HepG2 (cell line): ENCODE results near the gene ADGRE2. TPM values are rescaled to one million over a fixed set of nuclear protein-coding genes. Genes with fewer than 3 reads are reported as not detected.

ENCODE experiments used
- BCL6 ChIP-seq: IDR thresholded peaks from 2 replicates; pipeline ENCODE4 v1.6.1; 2016; ENCODE audit warnings: missing genetic modification reagents, missing compliant biosample characterization
- BRCA1 ChIP-seq: sonication (generic); formaldehyde crosslinking; IDR thresholded peaks from 2 replicates; pipeline ENCODE4 v1.4.0; 2020; ENCODE audit warnings: missing genetic modification reagents
- CREM ChIP-seq, 2 experiments: sonication (generic) in 1 of 2; formaldehyde crosslinking in 1 of 2; IDR thresholded peaks; 2 replicates each; pipeline versions ENCODE4 v1.4.0 to v1.6.1; 2016 to 2020; ENCODE audit warnings: antibody characterized with exemption in 1 of 2, mild to moderate bottlenecking in 1 of 2, missing genetic modification reagents in 1 of 2
- FOXC1 ChIP-seq: sonication (generic); formaldehyde crosslinking; IDR thresholded peaks from 2 replicates; pipeline ENCODE4 v1.8.0; 2022; ENCODE audit warnings: mild to moderate bottlenecking, missing genetic modification reagents, borderline replicate concordance
- HNF4A ChIP-seq: sonication (generic); formaldehyde crosslinking; IDR thresholded peaks from 2 replicates; pipeline ENCODE4 v1.4.0; 2020; ENCODE audit warnings: missing genetic modification reagents
- MTF2 ChIP-seq: sonication (generic); formaldehyde crosslinking; IDR thresholded peaks from 2 replicates; pipeline ENCODE4 v1.5.0; 2020; ENCODE audit warnings: missing genetic modification reagents, borderline replicate concordance
- RFXANK ChIP-seq: IDR thresholded peaks from 2 replicates; pipeline ENCODE4 v1.6.1; 2016
- SKI ChIP-seq: fragments of 450-650 bp; IDR thresholded peaks from one replicate; pipeline ENCODE4 v1.6.1; 2018; ENCODE audit warnings: mild to moderate bottlenecking; ENCODE audit not compliant: partially characterized antibody
- TBL1XR1 ChIP-seq: fragments of 150-350 bp; IDR thresholded peaks from 2 replicates; pipeline ENCODE4 v1.6.1; 2014; ENCODE audit warnings: borderline replicate concordance, low read length; ENCODE audit not compliant: partially characterized antibody
- UBTF ChIP-seq: sonication (generic); formaldehyde crosslinking; IDR thresholded peaks from 2 replicates; pipeline ENCODE4 v1.4.0; 2020; ENCODE audit warnings: mild to moderate bottlenecking, missing genetic modification reagents
- YY1 ChIP-seq: IDR thresholded peaks from 2 replicates; pipeline ENCODE4 v1.6.1; 2011; ENCODE audit warnings: low read length, low read depth, moderate library complexity, mild to moderate bottlenecking; ENCODE audit not compliant: insufficient read depth, insufficient replicate concordance
- ZFX ChIP-seq: sonication (generic); formaldehyde crosslinking; IDR thresholded peaks from 2 replicates; pipeline ENCODE4 v1.4.0; 2020; ENCODE audit warnings: mild to moderate bottlenecking, low read depth, missing genetic modification reagents, moderate library complexity
- ZMYM4 ChIP-seq: sonication (generic); formaldehyde crosslinking; IDR thresholded peaks from 2 replicates; pipeline ENCODE4 v1.8.1; 2023; ENCODE audit warnings: mild to moderate bottlenecking, missing genetic modification reagents
- ZNF564 ChIP-seq: sonication (generic); formaldehyde crosslinking; IDR thresholded peaks from 2 replicates; pipeline ENCODE4 v1.8.1; 2023; ENCODE audit warnings: mild to moderate bottlenecking, missing genetic modification reagents
- ZNF570 ChIP-seq: sonication (generic); formaldehyde crosslinking; IDR thresholded peaks from 2 replicates; pipeline ENCODE4 v1.4.0; 2020; ENCODE audit warnings: mild to moderate bottlenecking, missing genetic modification reagents, borderline replicate concordance
- polyA plus RNA-seq, 8 experiments: library from polyadenylated mRNA; depleted of rRNA in 3 of 8; stranded (reverse) in 7 of 8; unstranded in 1 of 8; fragments of >200 nt; fragmentation: Illumina TruSeq in 4 of 8; extraction: Trizol in 4 of 8; gene quantifications; 2 replicates each; pipeline versions ENCODE4 v1.2.1 to v1.2.3, GENCODE V29; 2011 to 2016; ENCODE audit warnings: low read depth in 4 of 8, missing spikeins in 1 of 8, mixed read lengths in 1 of 8; ENCODE audit not compliant: insufficient read depth in 1 of 8
- total RNA-seq, 5 experiments: library from RNA; depleted of rRNA; stranded (reverse); fragments of >200 nt; fragmentation: Illumina TruSeq; extraction: Trizol; gene quantifications; 2 replicates each; pipeline ENCODE4 v1.2.3, GENCODE V29; 2016; ENCODE audit warnings: low read depth in 1 of 5
- TF ChIP-seq, protein P1 (sequence below): sonication (generic); formaldehyde crosslinking; IDR thresholded peaks from 2 replicates; pipeline ENCODE4 v1.4.0; 2020; ENCODE audit warnings: mild to moderate bottlenecking, missing genetic modification reagents, borderline replicate concordance
- TF ChIP-seq, protein P2 (sequence below): IDR thresholded peaks from 2 replicates; pipeline ENCODE4 v1.6.1; 2012; ENCODE audit warnings: inconsistent platforms
- TF ChIP-seq, protein P3 (sequence below): sonication (generic); formaldehyde crosslinking; IDR thresholded peaks from 2 replicates; pipeline ENCODE4 v1.4.0; 2020; ENCODE audit warnings: missing genetic modification reagents, borderline replicate concordance

ADGRE2 gene
- total and polyA plus RNA-seq, 2 of the 13 experiments (the other 11 are each of a cell fraction or from before 2014, with no cell fraction given) = 0.04 TPM; not detected in 1

- TF ChIP-seq ZMYM4 (CRISPR knock-in tag) (peak; percentile 68), UBTF (CRISPR knock-in tag) (peak; percentile 37; the same call in 1 of the 2 replicates), SKI (peak; percentile 51), FOXC1 (CRISPR knock-in tag) (0 out of 2 replicates have a peak, but pooled peaks have one; percentile 34), CREM (IDR thresholded peaks at IDR 0.05) (peak; percentile 44; the same call in 1 of the 2 replicates), CREM (CRISPR knock-in tag; IDR thresholded peaks at IDR 0.05) (no peak), BCL6 (CRISPR knock-in tag) (no peak), YY1 (peak; percentile 59), HNF4A (CRISPR knock-in tag) (no peak), MTF2 (CRISPR knock-in tag) (peak; percentile 63; the same call in 1 of the 2 replicates), TBL1XR1 (peak; percentile 32), ZNF570 (CRISPR knock-in tag) (no peak), RFXANK (no peak), ZNF564 (CRISPR knock-in tag) (no peak), BRCA1 (CRISPR knock-in tag) (no peak), ZFX (CRISPR knock-in tag) (peak; percentile 83)
- TF ChIP-seq, protein P1, sequence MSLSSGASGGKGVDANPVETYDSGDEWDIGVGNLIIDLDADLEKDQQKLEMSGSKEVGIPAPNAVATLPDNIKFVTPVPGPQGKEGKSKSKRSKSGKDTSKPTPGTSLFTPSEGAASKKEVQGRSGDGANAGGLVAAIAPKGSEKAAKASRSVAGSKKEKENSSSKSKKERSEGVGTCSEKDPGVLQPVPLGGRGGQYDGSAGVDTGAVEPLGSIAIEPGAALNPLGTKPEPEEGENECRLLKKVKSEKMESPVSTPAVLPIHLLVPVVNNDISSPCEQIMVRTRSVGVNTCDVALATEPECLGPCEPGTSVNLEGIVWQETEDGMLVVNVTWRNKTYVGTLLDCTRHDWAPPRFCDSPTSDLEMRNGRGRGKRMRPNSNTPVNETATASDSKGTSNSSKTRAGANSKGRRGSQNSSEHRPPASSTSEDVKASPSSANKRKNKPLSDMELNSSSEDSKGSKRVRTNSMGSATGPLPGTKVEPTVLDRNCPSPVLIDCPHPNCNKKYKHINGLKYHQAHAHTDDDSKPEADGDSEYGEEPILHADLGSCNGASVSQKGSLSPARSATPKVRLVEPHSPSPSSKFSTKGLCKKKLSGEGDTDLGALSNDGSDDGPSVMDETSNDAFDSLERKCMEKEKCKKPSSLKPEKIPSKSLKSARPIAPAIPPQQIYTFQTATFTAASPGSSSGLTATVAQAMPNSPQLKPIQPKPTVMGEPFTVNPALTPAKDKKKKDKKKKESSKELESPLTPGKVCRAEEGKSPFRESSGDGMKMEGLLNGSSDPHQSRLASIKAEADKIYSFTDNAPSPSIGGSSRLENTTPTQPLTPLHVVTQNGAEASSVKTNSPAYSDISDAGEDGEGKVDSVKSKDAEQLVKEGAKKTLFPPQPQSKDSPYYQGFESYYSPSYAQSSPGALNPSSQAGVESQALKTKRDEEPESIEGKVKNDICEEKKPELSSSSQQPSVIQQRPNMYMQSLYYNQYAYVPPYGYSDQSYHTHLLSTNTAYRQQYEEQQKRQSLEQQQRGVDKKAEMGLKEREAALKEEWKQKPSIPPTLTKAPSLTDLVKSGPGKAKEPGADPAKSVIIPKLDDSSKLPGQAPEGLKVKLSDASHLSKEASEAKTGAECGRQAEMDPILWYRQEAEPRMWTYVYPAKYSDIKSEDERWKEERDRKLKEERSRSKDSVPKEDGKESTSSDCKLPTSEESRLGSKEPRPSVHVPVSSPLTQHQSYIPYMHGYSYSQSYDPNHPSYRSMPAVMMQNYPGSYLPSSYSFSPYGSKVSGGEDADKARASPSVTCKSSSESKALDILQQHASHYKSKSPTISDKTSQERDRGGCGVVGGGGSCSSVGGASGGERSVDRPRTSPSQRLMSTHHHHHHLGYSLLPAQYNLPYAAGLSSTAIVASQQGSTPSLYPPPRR (CRISPR knock-in tag) = no peak
- TF ChIP-seq, protein P2, sequence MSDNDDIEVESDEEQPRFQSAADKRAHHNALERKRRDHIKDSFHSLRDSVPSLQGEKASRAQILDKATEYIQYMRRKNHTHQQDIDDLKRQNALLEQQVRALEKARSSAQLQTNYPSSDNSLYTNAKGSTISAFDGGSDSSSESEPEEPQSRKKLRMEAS = peak; percentile 82
- TF ChIP-seq, protein P3, sequence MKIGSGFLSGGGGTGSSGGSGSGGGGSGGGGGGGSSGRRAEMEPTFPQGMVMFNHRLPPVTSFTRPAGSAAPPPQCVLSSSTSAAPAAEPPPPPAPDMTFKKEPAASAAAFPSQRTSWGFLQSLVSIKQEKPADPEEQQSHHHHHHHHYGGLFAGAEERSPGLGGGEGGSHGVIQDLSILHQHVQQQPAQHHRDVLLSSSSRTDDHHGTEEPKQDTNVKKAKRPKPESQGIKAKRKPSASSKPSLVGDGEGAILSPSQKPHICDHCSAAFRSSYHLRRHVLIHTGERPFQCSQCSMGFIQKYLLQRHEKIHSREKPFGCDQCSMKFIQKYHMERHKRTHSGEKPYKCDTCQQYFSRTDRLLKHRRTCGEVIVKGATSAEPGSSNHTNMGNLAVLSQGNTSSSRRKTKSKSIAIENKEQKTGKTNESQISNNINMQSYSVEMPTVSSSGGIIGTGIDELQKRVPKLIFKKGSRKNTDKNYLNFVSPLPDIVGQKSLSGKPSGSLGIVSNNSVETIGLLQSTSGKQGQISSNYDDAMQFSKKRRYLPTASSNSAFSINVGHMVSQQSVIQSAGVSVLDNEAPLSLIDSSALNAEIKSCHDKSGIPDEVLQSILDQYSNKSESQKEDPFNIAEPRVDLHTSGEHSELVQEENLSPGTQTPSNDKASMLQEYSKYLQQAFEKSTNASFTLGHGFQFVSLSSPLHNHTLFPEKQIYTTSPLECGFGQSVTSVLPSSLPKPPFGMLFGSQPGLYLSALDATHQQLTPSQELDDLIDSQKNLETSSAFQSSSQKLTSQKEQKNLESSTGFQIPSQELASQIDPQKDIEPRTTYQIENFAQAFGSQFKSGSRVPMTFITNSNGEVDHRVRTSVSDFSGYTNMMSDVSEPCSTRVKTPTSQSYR (CRISPR knock-in tag) = no peak; the same call in 1 of the 2 replicates
These were observed 88.5 kb downstream of the ADGRE2 start, which contains the start of gene ZNF333 (continued) for GRCh38 chr19:14689598-14690503.
